Endothelial cell of umbilical vein (primary cell): ENCODE measurements around the gene GRK6. TPM values are rescaled to one million over a fixed set of nuclear protein-coding genes. Genes with fewer than 3 reads are reported as not detected.

Experiments
- BruUV-seq: library from RNA; stranded (reverse); fragments of 400-500 nt; replicated peaks from 2 replicates; lab custom pipeline; 2021; lab: Mats Ljungman, UMichigan
- CTCF ChIA-PET: fragments of 300-600, 350-600 bp; sonication (Branson Sonifier 250); formaldehyde crosslinking; loops from one replicate; lab custom pipeline; 2021; ENCODE audit warnings: antibody characterized with exemption, inconsistent platforms; lab: Charles Lee
- POLR2A ChIA-PET: fragments of 300-600, 350-600 bp; sonication (Branson Sonifier 250); formaldehyde crosslinking; loops from one replicate; lab custom pipeline; 2021; ENCODE audit warnings: antibody characterized with exemption, inconsistent platforms; lab: Charles Lee
- DNase-seq: peaks from one replicate; pipeline ENCODE4 v3.0.0-alpha.2; 2011; ENCODE audit warnings: low read depth, low spot score
- FAIRE-seq: peaks from 2 replicates; lab custom pipeline; 2011; peaks lifted over from hg19 to GRCh38; lab: Jason Lieb, UNC
- H2AFZ ChIP-seq: 2 replicates; pipeline ENCODE4 v1.6.0; 2012; ENCODE audit warnings: low read depth, low read length, control low read depth, inconsistent platforms
- H3K27ac ChIP-seq: 2 replicates; pipeline ENCODE4 v1.5.1; 2011; ENCODE audit warnings: low read depth, mild to moderate bottlenecking, control low read depth, low read length, moderate library complexity; ENCODE audit not compliant: insufficient read depth
- H3K27me3 ChIP-seq, 2 experiments: 2 replicates each; pipeline versions ENCODE4 v1.6.0 to v1.6.1; 2011; ENCODE audit warnings: low read length in 2 of 2, mixed read lengths in 1 of 2; ENCODE audit not compliant: control insufficient read depth in 2 of 2, insufficient read depth in 2 of 2
- H3K36me3 ChIP-seq, 2 experiments: 2 replicates in 1 of 2; 3 replicates in 1 of 2; pipeline ENCODE4 v1.5.1; 2011; ENCODE audit warnings: low read length in 2 of 2, mild to moderate bottlenecking in 1 of 2, moderate library complexity in 1 of 2; ENCODE audit not compliant: control insufficient read depth in 2 of 2, insufficient read depth in 2 of 2; ENCODE audit errors: extremely low read depth in 1 of 2
- H3K4me1 ChIP-seq: 3 replicates; pipeline ENCODE4 v1.5.1; 2011; ENCODE audit warnings: mild to moderate bottlenecking, low read length; ENCODE audit not compliant: control insufficient read depth, insufficient read depth; ENCODE audit errors: extremely low read depth
- H3K4me2 ChIP-seq: 2 replicates; pipeline ENCODE4 v1.6.1; 2011; ENCODE audit warnings: low read length, control low read depth, mixed read lengths; ENCODE audit not compliant: insufficient read depth
- H3K4me3 ChIP-seq, 3 experiments: fragments of 200-600 bp in 1 of 3; sonication (generic), shearing (Covaris generic) in 1 of 3; replicated peaks in 1 of 3; 2 replicates each; pipeline ENCODE4 v1.5.1; 2011 to 2016; ENCODE audit warnings: control low read depth in 3 of 3, low read length in 3 of 3, mild to moderate bottlenecking in 2 of 3, inconsistent platforms in 1 of 3, low read depth in 1 of 3, moderate library complexity in 1 of 3; ENCODE audit not compliant: insufficient read depth in 1 of 3
- H3K79me2 ChIP-seq: 2 replicates; pipeline ENCODE4 v1.6.0; 2012; ENCODE audit warnings: low read length, inconsistent platforms; ENCODE audit not compliant: control insufficient read depth, insufficient read depth
- H3K9ac ChIP-seq: replicated peaks from 2 replicates; pipeline ENCODE3; 2011; ENCODE audit warnings: low read length, control low read depth; ENCODE audit not compliant: insufficient read depth; ENCODE audit errors: extremely low read depth
- H3K9me1 ChIP-seq: replicated peaks from 3 replicates; pipeline ENCODE4 v1.6.0; 2011; ENCODE audit warnings: mild to moderate bottlenecking, low read length; ENCODE audit not compliant: control insufficient read depth, insufficient read depth; ENCODE audit errors: extremely low read depth
- H3K9me3 ChIP-seq: replicated peaks from 2 replicates; pipeline ENCODE4 v1.5.1; 2012; ENCODE audit warnings: low read length, inconsistent platforms; ENCODE audit not compliant: control insufficient read depth, insufficient read depth
- H4K20me1 ChIP-seq: replicated peaks from 2 replicates; pipeline ENCODE3; 2011; ENCODE audit warnings: mild to moderate bottlenecking, low read length; ENCODE audit not compliant: control insufficient read depth, insufficient read depth; ENCODE audit errors: extremely low read depth
- POLR2A ChIP-seq: IDR thresholded peaks from 2 replicates; pipeline ENCODE4 v1.6.1; 2012; ENCODE audit warnings: low read depth, mild to moderate bottlenecking, control low read depth, low read length
- POLR2AphosphoS5 ChIP-seq: IDR thresholded peaks from 2 replicates; pipeline ENCODE4 v1.6.1; 2012; ENCODE audit warnings: low read depth, mild to moderate bottlenecking, control low read depth, low read length, moderate library complexity; ENCODE audit not compliant: insufficient read depth
- dilution Hi-C: fragments of 300-500 bp; cut with MboI; formaldehyde crosslinking; loops from one replicate; pipeline ENCODE4 v1.15.0; 2019; ENCODE audit warnings: low sequenced_read_pairs; ENCODE audit not compliant: extremely low pct_ligation_motif_present
- intact Hi-C: fragments of 100-400 bp; cut with micrococcal nuclease; formaldehyde crosslinking; loops from one replicate; pipeline ENCODE4 v1.10.0; 2022
- polyA plus RNA-seq, 4 experiments: library from polyadenylated mRNA; depleted of rRNA in 3 of 4; stranded (reverse) in 3 of 4; unstranded in 1 of 4; fragments of >200 nt; gene quantifications; 2 replicates each; pipeline versions ENCODE4 v1.2.1 to v1.2.3, GENCODE V29; 2011 to 2012; ENCODE audit warnings: missing spikeins in 1 of 4
- total RNA-seq: library from RNA; stranded (reverse); gene quantifications from 2 replicates; pipeline ENCODE4 v1.2.3, GENCODE V29; 2021
- TF ChIP-seq, protein P1 (sequence below), 2 donors: IDR thresholded peaks; 1 replicate in 1 of 2; 2 replicates in 1 of 2; pipeline ENCODE4 v1.5.1; 2011; ENCODE audit warnings: low read length in 2 of 2, mild to moderate bottlenecking in 2 of 2, moderate library complexity in 2 of 2, control low read depth in 1 of 2, inconsistent platforms in 1 of 2, low read depth in 1 of 2; ENCODE audit not compliant: insufficient read depth in 1 of 2; ENCODE audit errors: extremely low read depth in 1 of 2

Gene GRK6
- total and polyA plus RNA-seq, 2 donors (not counting 3 experiments of a cell fraction or from before 2014, with no cell fraction given) = 28.9 to 36.4 TPM

DNA sequence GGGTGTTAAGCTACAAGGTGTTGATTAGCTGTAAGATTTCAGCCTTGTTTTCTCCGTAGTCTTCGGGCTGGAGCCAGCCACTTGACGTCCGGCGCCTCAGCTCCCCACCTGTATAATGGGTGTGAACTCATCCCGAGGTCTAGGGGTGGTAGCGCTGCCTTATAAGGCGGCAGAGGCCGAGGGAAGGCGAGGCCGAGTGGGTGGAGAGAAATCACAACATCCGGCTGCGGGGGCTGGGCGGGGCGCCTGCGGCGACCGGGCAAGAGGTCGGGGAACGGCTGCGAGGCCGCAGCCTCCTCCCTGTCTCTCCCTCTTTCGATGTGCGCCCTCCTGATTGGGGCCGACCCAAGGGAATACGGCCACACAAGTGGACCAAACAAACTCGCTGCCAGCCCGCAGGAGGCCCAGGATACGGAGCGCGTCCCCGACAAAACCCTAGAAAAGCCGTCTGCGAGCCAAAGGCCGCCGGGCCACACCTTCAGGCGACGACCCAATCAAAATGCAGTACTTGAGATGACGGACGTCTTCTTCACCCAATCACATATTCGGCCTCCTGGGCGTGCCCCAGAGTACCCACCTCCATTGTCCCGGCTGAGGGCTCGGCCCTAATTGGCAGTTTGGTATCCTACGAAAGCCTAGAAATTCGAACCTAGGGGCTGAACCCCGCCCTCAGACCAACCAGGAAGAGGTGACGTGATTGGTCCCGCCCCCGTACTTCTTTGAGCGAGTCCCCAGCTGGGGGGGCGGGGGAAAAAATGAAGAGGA lies 493 bp upstream of the GRK6 start:
- dilution Hi-C loops = no loop called here
- Histone ChIP-seq H2AFZ (peak overlapping the region; percentile 92), H3K9me1 (no peaks in the 10 kb centered on the region), H3K27ac (peak overlapping the region; percentile 61), H3K9ac (peak overlapping the region; percentile 59), H3K79me2 (peaks cover 27% of the 10 kb centered on the region), H3K4me3 (peak overlapping the region; percentile 40 to 52 (median 51)), H3K36me3 (no peaks in the 10 kb centered on the region), H3K4me1 (peaks cover 14% of the 10 kb centered on the region), H3K9me3 (no peaks in the 10 kb centered on the region), H4K20me1 (no peaks in the 10 kb centered on the region), H3K27me3 (no peaks in the 10 kb centered on the region), H3K4me2 (peak overlapping the region; percentile 48)
- peak; percentile 83 for TF ChIP-seq POLR2AphosphoS5
- TF ChIP-seq POLR2A = peak; percentile 56
- TF ChIP-seq, protein P1, sequence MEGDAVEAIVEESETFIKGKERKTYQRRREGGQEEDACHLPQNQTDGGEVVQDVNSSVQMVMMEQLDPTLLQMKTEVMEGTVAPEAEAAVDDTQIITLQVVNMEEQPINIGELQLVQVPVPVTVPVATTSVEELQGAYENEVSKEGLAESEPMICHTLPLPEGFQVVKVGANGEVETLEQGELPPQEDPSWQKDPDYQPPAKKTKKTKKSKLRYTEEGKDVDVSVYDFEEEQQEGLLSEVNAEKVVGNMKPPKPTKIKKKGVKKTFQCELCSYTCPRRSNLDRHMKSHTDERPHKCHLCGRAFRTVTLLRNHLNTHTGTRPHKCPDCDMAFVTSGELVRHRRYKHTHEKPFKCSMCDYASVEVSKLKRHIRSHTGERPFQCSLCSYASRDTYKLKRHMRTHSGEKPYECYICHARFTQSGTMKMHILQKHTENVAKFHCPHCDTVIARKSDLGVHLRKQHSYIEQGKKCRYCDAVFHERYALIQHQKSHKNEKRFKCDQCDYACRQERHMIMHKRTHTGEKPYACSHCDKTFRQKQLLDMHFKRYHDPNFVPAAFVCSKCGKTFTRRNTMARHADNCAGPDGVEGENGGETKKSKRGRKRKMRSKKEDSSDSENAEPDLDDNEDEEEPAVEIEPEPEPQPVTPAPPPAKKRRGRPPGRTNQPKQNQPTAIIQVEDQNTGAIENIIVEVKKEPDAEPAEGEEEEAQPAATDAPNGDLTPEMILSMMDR (IDR thresholded peaks at IDR 0.05; ENCODE audit: extremely low read depth in 1 of 2, insufficient read depth in 1 of 2, low read depth in 1 of 2, low read length in 2 of 2) = no peak
- ChIA-PET POLR2A (interaction anchor here (0.6 to 1.9 kb wide), 17 partner anchors 8 to 325 kb away, joined by 3 to 8 read pairs (median 4); partner anchors contain the start of gene PDLIM7), CTCF (interaction anchor here (0.6 to 5.2 kb wide), 13 partner anchors 14 to 292 kb away, joined by 3 to 43 read pairs (median 6); partner anchors contain the start of gene PRR7)
- intact Hi-C loops = loop anchor here (1.0 to 2.0 kb wide), 6 partner anchors 20 to 71 kb away; partner anchors contain the start of genes PDLIM7 and PRR7
- FAIRE-seq (peak; percentile 100), DNase-seq (peak; percentile 100)
- TSS peak; percentile 93 for BruUV-seq
